Mesothelial cell of epicardium (in vitro differentiated cells): Measurements from ENCODE around the gene DOCK2. TPM values are rescaled to one million over a fixed set of nuclear protein-coding genes. Genes with fewer than 3 reads are reported as not detected.
"Not testable (repeated sequence)": the region's sequence is repeated elsewhere in the genome, so short reads cannot be mapped to it uniquely, and the experiment has no call there.

Experiments
- DNase-seq, 2 experiments: peaks; one replicate each; pipeline ENCODE4 v3.0.0; 2021; ENCODE audit warnings: low spot score in 2 of 2; ENCODE audit not compliant: unreplicated experiment in 2 of 2
- H3K27ac Mint-ChIP-seq: 2 replicates; pipeline ENCODE4 v1.8.0; 2021; ENCODE audit warnings: mixed read lengths
- H3K27me3 Mint-ChIP-seq: 2 replicates; pipeline ENCODE4 v1.8.0; 2021; ENCODE audit warnings: low read depth, mixed read lengths
- H3K36me3 Mint-ChIP-seq: 2 replicates; pipeline ENCODE4 v1.8.0; 2021; ENCODE audit warnings: mixed read lengths
- H3K4me1 Mint-ChIP-seq: 2 replicates; pipeline ENCODE4 v1.8.0; 2021; ENCODE audit warnings: mixed read lengths
- H3K4me3 Mint-ChIP-seq: 2 replicates; pipeline ENCODE4 v1.8.0; 2021; ENCODE audit warnings: mild to moderate bottlenecking, moderate library complexity, mixed read lengths
- H3K9me3 Mint-ChIP-seq: 2 replicates; pipeline ENCODE4 v1.8.0; 2021; ENCODE audit warnings: mixed read lengths
- total RNA-seq: library from RNA; stranded (reverse); gene quantifications from 3 replicates; pipeline ENCODE4 v1.2.1, GENCODE V29; 2021
- TF ChIP-seq, protein P1 (sequence below): fragments of 200-600 bp; sonication (generic); IDR thresholded peaks from one replicate; pipeline ENCODE4 v1.5.0; 2021; ENCODE audit warnings: antibody characterized with exemption; ENCODE audit not compliant: unreplicated experiment

Gene DOCK2
- total RNA-seq, 1 donor from 2014 or later = 0.25 TPM

DNA sequence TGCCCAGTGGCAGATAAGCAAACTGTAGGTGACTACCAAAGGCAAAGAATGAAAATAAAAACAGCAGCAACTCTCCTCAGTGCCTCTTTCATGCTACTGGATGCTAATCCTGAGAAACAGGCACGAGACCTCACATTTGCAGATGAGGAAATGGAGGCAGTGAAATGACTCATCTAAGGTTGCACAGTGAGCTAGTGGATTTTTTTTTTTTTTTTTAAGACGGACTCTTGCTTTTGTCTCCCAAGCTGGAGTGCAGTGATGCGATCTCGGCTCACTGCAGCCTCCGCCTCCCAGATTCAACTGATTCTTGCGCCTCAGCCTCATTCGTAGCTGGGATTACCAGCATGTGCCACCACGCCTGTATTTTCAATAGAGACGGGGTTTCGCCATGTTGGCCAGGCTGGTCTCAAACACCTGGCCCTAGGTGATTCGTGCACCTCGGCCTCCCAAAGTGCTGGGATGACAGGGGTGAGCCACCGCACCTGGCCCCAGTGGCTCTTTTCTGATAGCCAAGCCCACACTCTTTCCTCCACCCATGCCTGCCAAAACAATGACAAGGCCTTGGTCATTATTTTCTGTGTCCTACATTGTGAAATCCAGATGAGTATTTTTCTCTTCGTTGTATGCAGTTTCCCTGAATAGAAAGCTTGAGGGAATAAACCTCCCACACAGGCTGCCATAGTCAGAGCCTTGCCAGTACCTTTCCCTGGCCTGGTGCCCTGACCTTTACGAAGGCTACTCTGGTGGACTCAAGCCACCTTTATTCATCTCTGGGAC lies 19.2 kb downstream of the DOCK2 start:
- Mint-ChIP-seq H3K4me1 (peaks cover 2% of the 10 kb centered on the region), H3K36me3 (no peaks in the 10 kb centered on the region), H3K9me3 (no peaks in the 10 kb centered on the region), H3K27ac (no peak overlapping the region), H3K27me3 (peaks cover 11% of the 10 kb centered on the region), H3K4me3 (no peak overlapping the region)
- DNase-seq = no peak
- TF ChIP-seq, protein P1, sequence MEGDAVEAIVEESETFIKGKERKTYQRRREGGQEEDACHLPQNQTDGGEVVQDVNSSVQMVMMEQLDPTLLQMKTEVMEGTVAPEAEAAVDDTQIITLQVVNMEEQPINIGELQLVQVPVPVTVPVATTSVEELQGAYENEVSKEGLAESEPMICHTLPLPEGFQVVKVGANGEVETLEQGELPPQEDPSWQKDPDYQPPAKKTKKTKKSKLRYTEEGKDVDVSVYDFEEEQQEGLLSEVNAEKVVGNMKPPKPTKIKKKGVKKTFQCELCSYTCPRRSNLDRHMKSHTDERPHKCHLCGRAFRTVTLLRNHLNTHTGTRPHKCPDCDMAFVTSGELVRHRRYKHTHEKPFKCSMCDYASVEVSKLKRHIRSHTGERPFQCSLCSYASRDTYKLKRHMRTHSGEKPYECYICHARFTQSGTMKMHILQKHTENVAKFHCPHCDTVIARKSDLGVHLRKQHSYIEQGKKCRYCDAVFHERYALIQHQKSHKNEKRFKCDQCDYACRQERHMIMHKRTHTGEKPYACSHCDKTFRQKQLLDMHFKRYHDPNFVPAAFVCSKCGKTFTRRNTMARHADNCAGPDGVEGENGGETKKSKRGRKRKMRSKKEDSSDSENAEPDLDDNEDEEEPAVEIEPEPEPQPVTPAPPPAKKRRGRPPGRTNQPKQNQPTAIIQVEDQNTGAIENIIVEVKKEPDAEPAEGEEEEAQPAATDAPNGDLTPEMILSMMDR = no peak

DNA sequence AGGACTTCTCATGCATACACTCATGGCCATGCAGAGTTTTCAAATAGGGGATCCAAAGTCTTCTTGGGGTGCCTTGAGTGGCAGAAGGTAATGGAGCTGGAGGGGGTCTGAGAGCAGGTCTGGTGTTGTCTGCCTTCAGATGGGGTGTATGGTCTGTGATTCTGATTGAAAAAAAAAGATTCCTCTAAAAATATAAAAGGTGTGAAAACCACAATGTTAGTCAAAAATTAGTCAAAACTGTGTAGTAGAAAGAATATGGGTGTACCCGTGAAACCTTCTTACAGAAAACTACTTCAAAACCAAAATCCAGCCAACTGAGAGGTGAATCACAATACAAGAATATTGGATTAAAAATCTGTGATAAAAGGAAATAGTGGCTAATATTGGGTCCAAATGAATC lies 20.1 kb downstream of the DOCK2 start:
- Mint-ChIP-seq H3K27ac (no peak overlapping the region), H3K27me3 (peaks cover 16% of the 10 kb centered on the region), H3K9me3 (peaks cover 7% of the 10 kb centered on the region), H3K36me3 (no peaks in the 10 kb centered on the region), H3K4me3 (no peak overlapping the region), H3K4me1 (no peaks in the 10 kb centered on the region)
- DNase-seq = no peak
- TF ChIP-seq, protein P1 = no peak

DNA sequence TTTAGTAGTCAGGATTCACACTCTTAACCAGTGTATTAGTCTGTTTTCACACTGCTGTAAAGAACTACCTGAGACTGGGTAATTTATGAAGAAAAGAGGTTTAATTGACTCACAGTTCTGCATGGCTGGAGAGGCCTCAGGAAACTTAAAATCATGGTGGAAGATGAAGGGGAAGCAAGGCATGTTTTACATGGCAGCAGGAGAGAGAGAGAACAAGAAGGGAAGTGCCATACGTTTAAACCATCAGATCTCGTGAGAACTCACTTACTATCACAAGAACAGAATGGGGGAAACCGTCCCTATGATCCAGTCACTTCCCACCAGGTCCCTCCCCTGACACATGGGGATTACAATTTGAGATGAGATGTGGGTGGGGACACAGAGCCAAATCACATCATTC lies 25.4 kb downstream of the DOCK2 start:
- not testable (repeated sequence) for H3K27ac Mint-ChIP-seq, H3K4me1 Mint-ChIP-seq, H3K4me3 Mint-ChIP-seq, DNase-seq, H3K36me3 Mint-ChIP-seq
- H3K9me3 Mint-ChIP-seq = peaks cover 17% of the 10 kb centered on the region
- peaks cover 15% of the 10 kb centered on the region for H3K27me3 Mint-ChIP-seq

DNA sequence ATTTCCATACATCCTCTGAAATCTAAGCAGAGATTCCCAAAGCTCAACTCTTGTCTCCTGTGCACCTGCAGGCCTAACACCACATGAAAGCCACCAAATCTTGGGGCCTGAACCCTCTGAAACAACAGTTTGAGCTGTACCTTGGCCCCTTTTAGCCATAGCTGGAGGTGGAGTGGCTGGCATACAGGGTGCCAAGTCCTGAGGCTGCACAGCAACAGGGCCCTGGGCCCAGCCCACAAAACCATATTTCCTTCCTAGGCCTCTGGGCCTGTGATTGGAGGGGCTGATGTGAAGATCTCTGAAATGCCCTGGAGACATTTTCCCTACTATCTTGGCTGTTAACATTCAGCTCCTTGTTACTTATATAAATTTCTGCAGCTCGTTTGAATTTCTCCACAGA lies 26.5 kb downstream of the DOCK2 start:
- H3K27me3 Mint-ChIP-seq = peaks cover 17% of the 10 kb centered on the region

DNA sequence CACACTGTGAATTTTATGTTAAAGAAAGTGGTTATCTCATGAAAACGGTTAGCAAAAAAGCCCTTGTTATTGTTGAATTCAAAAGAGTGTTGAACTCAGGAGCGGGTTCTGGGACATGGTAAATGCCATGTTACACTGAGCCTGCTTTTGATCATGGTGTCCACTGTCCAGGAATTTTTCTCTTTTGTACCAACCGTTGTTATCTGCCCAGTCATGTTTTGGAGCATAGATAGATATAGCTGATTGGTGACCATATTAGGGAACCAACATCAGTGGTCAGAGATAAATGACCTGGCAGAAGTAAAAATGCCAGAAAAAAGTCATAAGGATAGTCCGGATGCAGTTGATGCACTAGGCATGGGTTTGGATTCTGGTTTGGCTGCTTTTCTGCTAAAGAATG lies 29.3 kb downstream of the DOCK2 start:
- no peak for DNase-seq
- no peak overlapping the region for H3K27ac Mint-ChIP-seq
- H3K4me1 Mint-ChIP-seq = peaks cover 3% of the 10 kb centered on the region
- H3K9me3 Mint-ChIP-seq = peaks cover 17% of the 10 kb centered on the region
- H3K4me3 Mint-ChIP-seq = no peak overlapping the region
- H3K27me3 Mint-ChIP-seq = peaks cover 24% of the 10 kb centered on the region
- TF ChIP-seq, protein P1 = no peak
- H3K36me3 Mint-ChIP-seq = no peaks in the 10 kb centered on the region

More for the DNA sequence above, 26.5 kb downstream of the DOCK2 start:
- Mint-ChIP-seq H3K4me3 (no peak overlapping the region), H3K27ac (no peak overlapping the region), H3K9me3 (peaks cover 17% of the 10 kb centered on the region), H3K4me1 (no peaks in the 10 kb centered on the region), H3K36me3 (no peaks in the 10 kb centered on the region)
- TF ChIP-seq, protein P1 = no peak
- no peak for DNase-seq

DNA sequence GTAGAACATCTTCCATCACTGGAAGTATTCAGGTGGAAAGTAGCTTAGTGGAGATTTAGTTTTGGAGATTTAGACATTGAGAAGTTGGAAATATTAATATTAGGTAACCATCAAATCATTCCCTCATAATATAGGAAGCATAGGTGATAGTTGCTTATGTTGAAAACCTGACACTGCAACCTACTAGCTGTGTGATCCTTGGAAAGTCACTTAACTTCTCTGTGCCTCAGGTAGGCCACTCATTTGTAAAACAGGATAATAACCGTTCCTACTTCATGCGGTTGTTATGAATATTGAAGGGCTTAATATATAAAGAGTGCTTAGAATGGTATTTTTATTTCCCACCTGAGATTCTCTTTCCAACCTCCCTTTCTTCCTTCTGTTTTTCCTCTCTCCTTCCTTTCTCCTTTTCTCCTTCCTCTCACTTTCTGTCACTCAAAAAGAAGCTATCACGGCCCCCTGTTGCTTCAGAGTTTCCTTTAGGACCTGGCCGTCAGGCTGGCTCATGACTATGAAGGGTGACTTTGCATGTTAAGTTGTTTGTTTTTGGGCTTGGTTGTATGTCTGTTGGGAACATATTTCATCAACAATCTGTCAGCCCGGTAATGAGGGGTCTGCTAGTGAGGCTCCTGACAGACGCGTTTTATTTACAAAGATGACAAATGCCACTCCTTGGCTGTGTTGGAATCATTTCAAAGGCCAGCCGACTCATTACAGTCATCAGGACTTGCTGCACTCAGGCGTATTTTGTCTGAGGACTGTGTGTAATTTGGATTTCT lies 31.0 kb downstream of the DOCK2 start:
- Mint-ChIP-seq H3K27ac (no peak overlapping the region), H3K4me3 (no peak overlapping the region), H3K27me3 (peaks cover 21% of the 10 kb centered on the region), H3K4me1 (peaks cover 3% of the 10 kb centered on the region), H3K9me3 (peaks cover under 1% of the 10 kb centered on the region), H3K36me3 (no peaks in the 10 kb centered on the region)
- TF ChIP-seq, protein P1 = no peak
- DNase-seq = no peak
